HAP-1 (cell line): Measurements from ENCODE around the gene PIK3R1.
A peak's percentile ranks its signal among the peaks of the same experiment; 100 is the strongest.
"Not testable (repeated sequence)": the region's sequence is repeated elsewhere in the genome, so short reads cannot be mapped to it uniquely, and the experiment has no call there.

Experiments used
- DNase-seq, 2 experiments: peaks; one replicate each; pipeline ENCODE4 v3.0.0-alpha.2; 2016 to 2020; ENCODE audit warnings: low spot score in 2 of 2
- H3K27me3 ChIP-seq: fragments of 250-450 bp; sonication (Bioruptor Pico); 2 replicates; pipeline ENCODE4 v1.5.1; 2020; ENCODE audit warnings: low read depth, mild to moderate bottlenecking, moderate library complexity
- H3K36me3 ChIP-seq: fragments of 250-450 bp; sonication (Bioruptor Pico); replicated peaks from 2 replicates; pipeline ENCODE4 v1.5.1; 2020; ENCODE audit warnings: mild to moderate bottlenecking
- H3K4me1 ChIP-seq: fragments of 250-450 bp; sonication (Bioruptor Pico); 2 replicates; pipeline ENCODE4 v1.5.1; 2020; ENCODE audit warnings: mild to moderate bottlenecking
- H3K4me3 ChIP-seq: fragments of 250-450 bp; sonication (Bioruptor Pico); 2 replicates; pipeline ENCODE4 v1.5.1; 2020; ENCODE audit warnings: mild to moderate bottlenecking, moderate library complexity
- H3K9me3 ChIP-seq: fragments of 250-450 bp; sonication (Bioruptor Pico); 2 replicates; pipeline ENCODE4 v1.5.1; 2020; ENCODE audit warnings: mild to moderate bottlenecking, moderate library complexity
- in situ Hi-C: fragments of 300-500 bp; cut with MboI; formaldehyde crosslinking; loops from 3 replicates; pipeline ENCODE4 v1.14.3; 2020; ENCODE audit warnings: low sequenced_read_pairs, inconsistent platforms, mixed read lengths

The PIK3R1 gene

DNA sequence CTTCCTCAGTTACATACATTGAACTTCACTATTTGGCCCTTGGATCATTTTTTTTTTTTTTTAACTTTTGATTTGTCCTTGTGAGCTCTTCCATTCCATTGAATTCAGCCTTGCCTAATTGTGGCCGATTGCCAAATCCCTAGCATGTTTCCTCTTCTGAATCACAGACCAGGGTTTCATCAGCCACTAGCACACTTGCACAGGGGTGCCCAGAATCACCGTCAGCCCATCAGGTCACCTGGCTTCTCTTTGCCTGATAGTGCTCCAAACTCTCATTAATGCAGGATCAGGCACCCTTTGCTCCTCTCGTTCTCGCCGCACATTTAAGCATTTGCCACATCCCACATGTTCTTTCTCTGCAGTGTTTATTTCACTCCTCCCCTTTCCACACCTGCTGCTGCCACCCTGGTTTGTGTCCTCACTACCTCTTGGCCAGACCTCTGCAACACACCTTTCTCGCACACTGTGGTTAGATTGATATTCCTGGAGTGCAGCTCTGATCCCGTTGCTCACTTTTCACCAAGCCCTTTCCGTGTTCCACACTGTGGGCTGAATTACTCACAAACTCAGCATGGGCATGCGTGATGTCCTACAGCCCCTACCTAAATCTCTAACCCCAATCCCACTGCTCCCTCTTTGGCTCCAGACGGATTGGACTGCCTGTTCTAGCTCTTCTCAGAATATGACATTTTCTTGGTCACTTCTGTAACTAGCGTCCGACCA is 9.8 kb downstream of the PIK3R1 start:
- H3K4me1 ChIP-seq, result peaks cover 16% of the 10 kb centered on the region
- H3K4me3 ChIP-seq, result no peak overlapping the region
- DNase-seq, result no peak
- no peaks in the 10 kb centered on the region for H3K9me3 ChIP-seq
- no peaks in the 10 kb centered on the region for H3K27me3 ChIP-seq
- H3K36me3 ChIP-seq, result no peaks in the 10 kb centered on the region
- in situ Hi-C loops, result no loop called here

- in situ Hi-C loops, result no loop called here
- Histone ChIP-seq H3K27me3 (no peaks in the 10 kb centered on the region), H3K9me3 (no peaks in the 10 kb centered on the region), H3K36me3 (no peaks in the 10 kb centered on the region), H3K4me1 (peaks cover 16% of the 10 kb centered on the region), H3K4me3 (no peak overlapping the region)
- no peak for DNase-seq
Measured at GRCh38 chr5:68225911-68226545, 10.5 kb downstream of the PIK3R1 start.

DNA sequence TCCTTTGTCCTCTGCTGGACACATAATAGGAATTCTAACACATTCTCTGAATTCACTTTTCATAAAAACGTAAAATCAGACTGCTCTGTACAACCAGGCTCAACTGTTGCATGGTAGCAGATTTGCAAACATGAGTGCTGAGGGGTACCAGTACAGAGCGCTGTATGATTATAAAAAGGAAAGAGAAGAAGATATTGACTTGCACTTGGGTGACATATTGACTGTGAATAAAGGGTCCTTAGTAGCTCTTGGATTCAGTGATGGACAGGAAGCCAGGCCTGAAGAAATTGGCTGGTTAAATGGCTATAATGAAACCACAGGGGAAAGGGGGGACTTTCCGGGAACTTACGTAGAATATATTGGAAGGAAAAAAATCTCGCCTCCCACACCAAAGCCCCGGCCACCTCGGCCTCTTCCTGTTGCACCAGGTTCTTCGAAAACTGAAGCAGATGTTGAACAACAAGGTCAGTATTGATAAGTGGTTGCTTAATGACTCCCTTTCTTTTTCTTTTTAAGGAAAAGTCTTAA is 11.1 kb downstream of the PIK3R1 start:
- Histone ChIP-seq H3K9me3 (no peaks in the 10 kb centered on the region), H3K4me1 (peaks cover 16% of the 10 kb centered on the region), H3K4me3 (no peak overlapping the region), H3K27me3 (no peaks in the 10 kb centered on the region), H3K36me3 (no peaks in the 10 kb centered on the region)
- in situ Hi-C loops, result no loop called here
- no peak for DNase-seq

DNA sequence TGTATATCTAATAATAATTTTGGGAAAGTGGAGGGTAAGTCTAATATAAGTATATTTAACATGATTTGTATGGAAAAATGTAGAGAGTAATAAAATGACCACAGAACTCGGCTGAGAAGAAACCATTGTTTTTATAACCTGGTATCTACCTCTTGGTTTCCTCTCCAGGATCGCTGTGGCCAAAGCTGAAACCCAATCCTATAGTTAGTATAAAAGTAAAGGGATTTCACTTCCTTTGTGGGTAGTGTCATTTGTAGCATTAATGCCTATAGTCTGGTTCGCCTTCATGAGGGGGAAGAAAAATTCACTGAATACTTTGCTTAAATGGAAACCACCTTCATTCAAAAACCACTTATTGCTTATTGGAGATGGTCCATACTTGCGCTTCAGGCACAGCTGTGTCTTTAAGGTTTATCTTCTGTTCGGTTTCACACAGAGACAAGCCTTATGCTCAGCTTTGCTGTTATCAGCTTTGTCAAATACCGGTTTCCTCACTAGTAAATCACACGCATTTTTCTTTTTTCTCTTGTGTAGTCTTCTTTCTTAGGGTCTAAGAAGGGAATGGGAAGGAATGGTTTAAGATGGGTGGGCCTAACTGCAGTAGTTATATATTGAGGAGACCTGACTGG is 12.1 kb downstream of the PIK3R1 start:
- H3K4me1 ChIP-seq, result peaks cover 16% of the 10 kb centered on the region
- H3K9me3 ChIP-seq, result no peaks in the 10 kb centered on the region
- in situ Hi-C loops, result no loop called here
- H3K27me3 ChIP-seq, result no peaks in the 10 kb centered on the region
- H3K36me3 ChIP-seq, result no peaks in the 10 kb centered on the region
- no peak for DNase-seq
- H3K4me3 ChIP-seq, result no peak overlapping the region

- DNase-seq, result no peak
- in situ Hi-C loops, result no loop called here
- H3K27me3 ChIP-seq, result no peaks in the 10 kb centered on the region
- H3K9me3 ChIP-seq, result no peaks in the 10 kb centered on the region
- no peaks in the 10 kb centered on the region for H3K36me3 ChIP-seq
- H3K4me1 ChIP-seq, result peaks cover 7% of the 10 kb centered on the region
- H3K4me3 ChIP-seq, result no peak overlapping the region
Measured at GRCh38 chr5:68229416-68229815, 13.9 kb downstream of the PIK3R1 start.

GRCh38 chr5:68230285-68230684 is 14.7 kb downstream of the PIK3R1 start:
- Histone ChIP-seq H3K9me3 (no peaks in the 10 kb centered on the region), H3K4me3 (no peak overlapping the region), H3K4me1 (no peaks in the 10 kb centered on the region), H3K27me3 (no peaks in the 10 kb centered on the region), H3K36me3 (no peaks in the 10 kb centered on the region)
- in situ Hi-C loops, result no loop called here
- DNase-seq, result no peak

DNA sequence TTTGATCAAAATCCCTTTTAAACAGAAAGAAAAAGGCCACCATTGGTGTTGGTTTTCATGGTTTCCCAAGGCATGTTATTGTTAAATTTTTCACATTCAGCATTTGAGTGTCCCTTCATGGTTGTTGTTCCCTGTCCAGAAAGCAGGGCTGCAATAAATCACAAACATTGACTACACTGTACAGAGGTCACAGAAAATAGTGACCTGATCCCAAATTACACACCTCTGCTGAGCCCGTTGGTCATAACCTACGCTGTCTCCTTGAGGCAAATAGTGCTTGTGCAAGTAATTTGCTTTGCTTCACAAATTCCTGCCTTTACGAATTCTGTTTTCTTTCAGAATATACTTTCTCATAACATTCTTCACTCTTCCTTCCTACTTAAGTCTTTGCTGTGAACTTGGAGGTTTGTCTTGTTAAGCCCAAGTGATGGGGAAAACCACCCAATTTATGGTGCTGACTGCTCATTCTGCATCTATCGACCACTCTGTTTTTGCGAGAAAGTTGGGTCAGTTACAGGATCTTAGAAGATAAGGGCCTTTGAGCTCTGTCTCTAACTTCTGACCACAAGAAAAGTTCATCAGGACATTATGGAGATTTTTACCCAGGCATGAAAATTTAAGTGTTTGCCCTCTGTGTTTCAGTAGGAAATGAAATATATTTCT is 16.0 kb downstream of the PIK3R1 start:
- H3K4me1 ChIP-seq, result no peaks in the 10 kb centered on the region
- no peaks in the 10 kb centered on the region for H3K9me3 ChIP-seq
- no peak for DNase-seq
- H3K4me3 ChIP-seq, result no peak overlapping the region
- H3K27me3 ChIP-seq, result no peaks in the 10 kb centered on the region
- in situ Hi-C loops, result no loop called here
- no peaks in the 10 kb centered on the region for H3K36me3 ChIP-seq

- Histone ChIP-seq H3K4me1 (no peaks in the 10 kb centered on the region), H3K36me3 (no peaks in the 10 kb centered on the region), H3K27me3 (no peaks in the 10 kb centered on the region), H3K4me3 (no peak overlapping the region), H3K9me3 (no peaks in the 10 kb centered on the region)
- in situ Hi-C loops, result no loop called here
- DNase-seq, result no peak
Measured at GRCh38 chr5:68232277-68232676, 16.7 kb downstream of the PIK3R1 start.

DNA sequence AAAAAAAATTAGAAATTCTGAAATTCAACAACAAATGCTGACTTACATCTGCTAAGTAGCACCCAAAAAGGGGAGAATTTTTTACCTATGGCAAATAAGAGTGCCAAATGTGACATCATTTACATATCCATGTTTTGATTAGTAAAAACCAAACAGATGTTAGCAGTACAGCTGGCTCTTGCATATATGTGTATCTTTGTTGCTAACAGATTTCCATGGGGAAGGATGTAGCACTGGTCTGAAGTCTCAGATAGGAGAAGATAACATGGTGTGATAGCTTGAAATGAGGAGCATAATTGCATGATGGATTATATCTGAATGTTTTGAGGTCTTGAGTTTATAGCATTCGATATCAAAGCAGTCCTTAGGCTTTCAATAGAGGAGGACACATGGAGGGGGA is 17.5 kb downstream of the PIK3R1 start:
- Histone ChIP-seq H3K27me3 (no peaks in the 10 kb centered on the region), H3K9me3 (no peaks in the 10 kb centered on the region), H3K36me3 (no peaks in the 10 kb centered on the region), H3K4me1 (no peaks in the 10 kb centered on the region), H3K4me3 (no peak overlapping the region)
- no peak for DNase-seq
- in situ Hi-C loops, result no loop called here

DNA sequence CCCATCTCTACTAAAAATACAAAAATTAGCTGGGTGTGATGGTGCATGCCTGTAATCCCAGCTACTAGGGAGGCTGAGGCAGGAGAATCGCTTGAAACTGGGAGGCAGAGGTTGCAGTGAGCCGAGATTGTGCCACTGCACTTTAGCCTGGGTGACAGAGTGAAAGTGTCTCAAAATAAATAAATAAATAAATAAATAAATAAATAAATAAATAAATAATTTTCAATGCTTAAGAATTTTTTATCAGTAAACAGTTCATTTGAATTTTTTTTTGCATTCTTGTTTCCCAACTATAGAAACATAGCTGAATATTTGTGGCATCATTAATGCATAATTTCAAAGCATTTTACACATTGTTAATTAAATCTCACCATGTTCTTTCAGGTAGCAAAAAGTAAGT is 19.7 kb downstream of the PIK3R1 start:
- DNase-seq, H3K4me3 ChIP-seq, H3K4me1 ChIP-seq, H3K36me3 ChIP-seq, in situ Hi-C loops, H3K9me3 ChIP-seq, H3K27me3 ChIP-seq: not testable (repeated sequence)

DNA sequence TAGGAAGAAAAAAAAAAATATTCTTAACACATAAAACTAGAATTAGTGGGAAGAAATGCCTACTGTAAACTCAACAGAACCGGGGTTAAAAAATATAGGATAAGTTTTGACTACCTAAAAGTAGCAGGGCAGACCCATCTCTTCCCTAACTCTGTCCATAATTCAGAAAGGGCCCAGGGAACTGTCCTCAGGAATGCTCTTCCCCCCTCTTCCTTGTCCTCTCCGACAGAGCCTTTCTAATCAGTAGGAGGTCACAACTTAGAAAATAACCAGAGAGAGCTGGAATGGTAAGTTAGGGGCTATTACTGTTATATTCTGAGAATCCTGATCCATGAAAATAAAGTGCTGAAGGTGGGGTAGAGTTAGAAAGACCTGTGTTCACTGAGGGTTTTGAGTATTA is 22.2 kb downstream of the PIK3R1 start:
- H3K9me3 ChIP-seq, result no peaks in the 10 kb centered on the region
- H3K4me1 ChIP-seq, result peaks cover 16% of the 10 kb centered on the region
- H3K27me3 ChIP-seq, result no peaks in the 10 kb centered on the region
- in situ Hi-C loops, result no loop called here
- H3K36me3 ChIP-seq, result no peaks in the 10 kb centered on the region
- H3K4me3 ChIP-seq, result no peak overlapping the region
- DNase-seq, result no peak

GRCh38 chr5:68239487-68239886 is 23.9 kb downstream of the PIK3R1 start:
- Histone ChIP-seq H3K9me3 (no peaks in the 10 kb centered on the region), H3K4me3 (no peak overlapping the region), H3K36me3 (no peaks in the 10 kb centered on the region), H3K27me3 (no peaks in the 10 kb centered on the region), H3K4me1 (peaks cover 16% of the 10 kb centered on the region)
- in situ Hi-C loops, result no loop called here
- DNase-seq, result peak in 1 of 2 experiments; percentile 17

DNA sequence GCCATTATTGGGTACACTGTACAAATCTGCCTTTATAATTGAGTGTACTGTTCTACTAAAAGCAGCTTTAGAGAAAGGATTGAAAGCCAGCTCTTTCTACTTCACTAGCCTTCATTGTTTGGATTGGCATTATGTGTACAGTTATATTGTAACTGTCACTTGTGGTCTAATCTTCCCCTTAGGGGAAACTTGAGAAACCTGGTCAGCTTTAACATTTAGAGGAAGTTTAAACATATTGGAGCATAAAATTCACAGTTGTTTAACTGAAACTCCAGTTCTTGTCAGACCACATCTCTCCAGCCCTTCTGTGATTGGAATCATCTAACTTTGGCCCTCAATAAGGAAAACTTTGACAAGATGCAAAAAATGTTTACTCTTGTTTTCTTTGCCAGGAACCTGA is 24.6 kb downstream of the PIK3R1 start:
- H3K27me3 ChIP-seq, result no peaks in the 10 kb centered on the region
- H3K36me3 ChIP-seq, result no peaks in the 10 kb centered on the region
- H3K9me3 ChIP-seq, result no peaks in the 10 kb centered on the region
- in situ Hi-C loops, result no loop called here
- H3K4me3 ChIP-seq, result no peak overlapping the region
- peak in 1 of 2 experiments; percentile 86 for DNase-seq
- H3K4me1 ChIP-seq, result peaks cover 16% of the 10 kb centered on the region

- no peak for DNase-seq
- Histone ChIP-seq H3K4me3 (no peak overlapping the region), H3K36me3 (no peaks in the 10 kb centered on the region), H3K4me1 (peaks cover 16% of the 10 kb centered on the region), H3K27me3 (no peaks in the 10 kb centered on the region), H3K9me3 (no peaks in the 10 kb centered on the region)
- in situ Hi-C loops, result no loop called here
Measured at GRCh38 chr5:68240771-68241170, 25.2 kb downstream of the PIK3R1 start.
